Tongue (tissue), 2 donors: ENCODE results near the gene ABLIM2. TPM values are rescaled to one million over a fixed set of nuclear protein-coding genes. Genes with fewer than 3 reads are reported as not detected.
A peak's percentile ranks its signal among the peaks of the same experiment; 100 is the strongest.

Experiments used
- DNase-seq: peaks from one replicate; pipeline ENCODE4 v3.0.0-alpha.2; 2015
- total RNA-seq: library from RNA; depleted of rRNA; stranded (reverse); fragments of >200 nt; gene quantifications from one replicate; pipeline ENCODE4 v1.2.3, GENCODE V29; 2014

The ABLIM2 gene
- total RNA-seq, 1 donor from 2014 or later, result 44.2 TPM

- no peak for DNase-seq
These were observed 16.4 kb upstream of the ABLIM2 start for GRCh38 chr4:8174970-8175369.

- DNase-seq, result no peak
These were observed 15.1 kb upstream of the ABLIM2 start for GRCh38 chr4:8173492-8174242.

- no peak for DNase-seq
These were observed 13.6 kb upstream of the ABLIM2 start for GRCh38 chr4:8171984-8172924.

GRCh38 chr4:8171266-8171665 is 12.7 kb upstream of the ABLIM2 start:
- no peak for DNase-seq

- DNase-seq, result no peak
These were observed 11.7 kb upstream of the ABLIM2 start for GRCh38 chr4:8170341-8170740.

GRCh38 chr4:8169763-8170162 is 11.2 kb upstream of the ABLIM2 start:
- DNase-seq, result no peak

GRCh38 chr4:8168832-8169598 is 10.4 kb upstream of the ABLIM2 start:
- DNase-seq, result peak; percentile 50

GRCh38 chr4:8168232-8168631 is 9.6 kb upstream of the ABLIM2 start:
- no peak for DNase-seq

GRCh38 chr4:8167815-8168214 is 9.2 kb upstream of the ABLIM2 start:
- no peak for DNase-seq

- no peak for DNase-seq
These were observed 8.7 kb upstream of the ABLIM2 start for GRCh38 chr4:8167291-8167690.

- peak; percentile 80 for DNase-seq
These were observed 6.8 kb upstream of the ABLIM2 start for GRCh38 chr4:8165374-8165896.

- no peak for DNase-seq
These were observed 6.1 kb upstream of the ABLIM2 start for GRCh38 chr4:8164687-8165086.

- DNase-seq, result no peak
These were observed 5.6 kb upstream of the ABLIM2 start for GRCh38 chr4:8164194-8164565.

- no peak for DNase-seq
These were observed 5.0 kb upstream of the ABLIM2 start for GRCh38 chr4:8163436-8164193.

- no peak for DNase-seq
These were observed 4.4 kb upstream of the ABLIM2 start for GRCh38 chr4:8163026-8163425.

- DNase-seq, result no peak
These were observed 4.0 kb upstream of the ABLIM2 start for GRCh38 chr4:8162625-8163024.

GRCh38 chr4:8160572-8160971 is 2.0 kb upstream of the ABLIM2 start:
- DNase-seq, result no peak

GRCh38 chr4:8160233-8160560 is 1.6 kb upstream of the ABLIM2 start:
- no peak for DNase-seq

GRCh38 chr4:8159537-8160232 is 1.1 kb upstream of the ABLIM2 start:
- DNase-seq, result no peak

- no peak for DNase-seq
These were observed 486 bp downstream of the ABLIM2 start for GRCh38 chr4:8157944-8158709.
